Measurements from ENCODE around the gene INTS7.

DNA sequence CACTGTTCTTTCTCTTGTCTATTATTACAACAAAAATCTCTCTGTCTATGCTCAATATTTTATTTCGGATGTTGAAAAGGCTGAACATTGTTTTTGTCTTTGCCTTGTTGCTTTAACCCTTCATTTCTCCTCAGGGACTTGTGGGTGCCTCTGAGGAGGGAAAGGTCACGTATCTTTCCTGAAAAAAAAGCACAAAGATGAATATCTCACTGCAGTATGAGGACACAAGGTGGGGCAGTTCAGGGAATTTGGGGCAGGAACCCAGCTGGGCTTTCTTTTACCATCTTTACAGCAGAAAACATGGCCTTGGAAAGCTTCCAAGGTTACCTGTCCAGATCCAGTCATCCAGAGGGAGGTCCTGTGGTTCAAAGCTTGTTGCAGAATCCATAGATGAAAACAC is 105.7 kb downstream of the INTS7 start:
- no peak for TF ChIP-seq EZH2 (IDR thresholded peaks at IDR 0.05; ENCODE audit: low read length)
- TF ChIP-seq, protein P1, sequence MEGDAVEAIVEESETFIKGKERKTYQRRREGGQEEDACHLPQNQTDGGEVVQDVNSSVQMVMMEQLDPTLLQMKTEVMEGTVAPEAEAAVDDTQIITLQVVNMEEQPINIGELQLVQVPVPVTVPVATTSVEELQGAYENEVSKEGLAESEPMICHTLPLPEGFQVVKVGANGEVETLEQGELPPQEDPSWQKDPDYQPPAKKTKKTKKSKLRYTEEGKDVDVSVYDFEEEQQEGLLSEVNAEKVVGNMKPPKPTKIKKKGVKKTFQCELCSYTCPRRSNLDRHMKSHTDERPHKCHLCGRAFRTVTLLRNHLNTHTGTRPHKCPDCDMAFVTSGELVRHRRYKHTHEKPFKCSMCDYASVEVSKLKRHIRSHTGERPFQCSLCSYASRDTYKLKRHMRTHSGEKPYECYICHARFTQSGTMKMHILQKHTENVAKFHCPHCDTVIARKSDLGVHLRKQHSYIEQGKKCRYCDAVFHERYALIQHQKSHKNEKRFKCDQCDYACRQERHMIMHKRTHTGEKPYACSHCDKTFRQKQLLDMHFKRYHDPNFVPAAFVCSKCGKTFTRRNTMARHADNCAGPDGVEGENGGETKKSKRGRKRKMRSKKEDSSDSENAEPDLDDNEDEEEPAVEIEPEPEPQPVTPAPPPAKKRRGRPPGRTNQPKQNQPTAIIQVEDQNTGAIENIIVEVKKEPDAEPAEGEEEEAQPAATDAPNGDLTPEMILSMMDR (optimal IDR thresholded peaks at IDR 0.05 in 1 of 3, IDR thresholded peaks at IDR 0.05 in 1 of 3, conservative IDR thresholded peaks at IDR 0.05 in 1 of 3; ENCODE audit: extremely low read depth in 1 of 3, insufficient read depth in 2 of 3, low read length in 3 of 3), result no peak
